ENCODE data around the gene ZFYVE26.

Gene ZFYVE26

GRCh38 chr14:67766035-67766680, 50.2 kb downstream of the ZFYVE26 start:
- peaks cover 71% of the 10 kb centered on the region for H3K36me3 ChIP-seq (replicated peaks; ENCODE audit: low read depth, low read length)
- peaks cover 5% of the 10 kb centered on the region; the same call in 1 of the 2 replicates for H4K20me1 ChIP-seq (ENCODE audit: insufficient read depth, low read length)
- no peak overlapping the region for H2AFZ ChIP-seq (ENCODE audit: low read depth, low read length)
- H3K4me2 ChIP-seq (ENCODE audit: low read length) = peak overlapping the region; percentile 70
- no peaks in the 10 kb centered on the region for H3K9me3 ChIP-seq (ENCODE audit: insufficient read depth, low read length)
- H3K27ac ChIP-seq (ENCODE audit: low read length) = peak overlapping the region; percentile 64
- H3K27me3 ChIP-seq (ENCODE audit: low read depth, low read length) = no peaks in the 10 kb centered on the region
- H3K9ac ChIP-seq (ENCODE audit: low read length) = peak overlapping the region; percentile 6; the same call in 1 of the 2 replicates
- TF ChIP-seq EZH2phosphoT487 (IDR thresholded peaks at IDR 0.05; ENCODE audit: low read depth) (no peak), CTCF (IDR thresholded peaks at IDR 0.05; ENCODE audit: low read depth, low read length) (0 out of 2 replicates have a peak, but pooled peaks have one; percentile 8)
- H3K4me3 ChIP-seq (ENCODE audit: low read length) = 0 out of 2 replicates have a peak overlapping the region, but pooled peaks have one; percentile 11
- H3K79me2 ChIP-seq (ENCODE audit: low read length) = no peaks in the 10 kb centered on the region
- H3K4me1 ChIP-seq (ENCODE audit: low read length) = peaks cover 29% of the 10 kb centered on the region

GRCh38 chr14:67765192-67765834, 51.1 kb downstream of the ZFYVE26 start:
- H3K27ac ChIP-seq (ENCODE audit: low read length) = peak overlapping the region; percentile 64
- H3K4me2 ChIP-seq (ENCODE audit: low read length) = peak overlapping the region; percentile 70
- TF ChIP-seq CTCF (IDR thresholded peaks at IDR 0.05; ENCODE audit: low read depth, low read length) (no peak), EZH2phosphoT487 (IDR thresholded peaks at IDR 0.05; ENCODE audit: low read depth) (no peak)
- H3K9me3 ChIP-seq (ENCODE audit: insufficient read depth, low read length) = no peaks in the 10 kb centered on the region
- no peaks in the 10 kb centered on the region for H3K27me3 ChIP-seq (ENCODE audit: low read depth, low read length)
- H3K79me2 ChIP-seq (ENCODE audit: low read length) = no peaks in the 10 kb centered on the region
- H2AFZ ChIP-seq (ENCODE audit: low read depth, low read length) = no peak overlapping the region
- H3K9ac ChIP-seq (ENCODE audit: low read length) = no peak overlapping the region
- H3K4me3 ChIP-seq (ENCODE audit: low read length) = no peak overlapping the region
- H4K20me1 ChIP-seq (ENCODE audit: insufficient read depth, low read length) = peaks cover 5% of the 10 kb centered on the region; the same call in 1 of the 2 replicates
- H3K4me1 ChIP-seq (ENCODE audit: low read length) = peaks cover 29% of the 10 kb centered on the region
- H3K36me3 ChIP-seq (replicated peaks; ENCODE audit: low read depth, low read length) = peaks cover 70% of the 10 kb centered on the region

GRCh38 chr14:67764496-67764895, 51.9 kb downstream of the ZFYVE26 start:
- Histone ChIP-seq H3K9me3 (ENCODE audit: insufficient read depth, low read length) (no peaks in the 10 kb centered on the region), H3K4me1 (ENCODE audit: low read length) (peaks cover 29% of the 10 kb centered on the region), H3K4me3 (ENCODE audit: low read length) (no peak overlapping the region), H3K27me3 (ENCODE audit: low read depth, low read length) (no peaks in the 10 kb centered on the region), H3K79me2 (ENCODE audit: low read length) (no peaks in the 10 kb centered on the region), H2AFZ (ENCODE audit: low read depth, low read length) (no peak overlapping the region), H3K9ac (ENCODE audit: low read length) (no peak overlapping the region), H3K27ac (ENCODE audit: low read length) (no peak overlapping the region), H4K20me1 (ENCODE audit: insufficient read depth, low read length) (peaks cover 5% of the 10 kb centered on the region; the same call in 1 of the 2 replicates), H3K36me3 (replicated peaks; ENCODE audit: low read depth, low read length) (peaks cover 76% of the 10 kb centered on the region), H3K4me2 (ENCODE audit: low read length) (no peak overlapping the region)
- TF ChIP-seq EZH2phosphoT487 (IDR thresholded peaks at IDR 0.05; ENCODE audit: low read depth) (no peak), CTCF (IDR thresholded peaks at IDR 0.05; ENCODE audit: low read depth, low read length) (no peak)

- Histone ChIP-seq H3K27ac (ENCODE audit: low read length) (no peak overlapping the region), H3K4me2 (ENCODE audit: low read length) (no peak overlapping the region), H3K4me1 (ENCODE audit: low read length) (peaks cover 29% of the 10 kb centered on the region), H3K9me3 (ENCODE audit: insufficient read depth, low read length) (no peaks in the 10 kb centered on the region), H3K27me3 (ENCODE audit: low read depth, low read length) (no peaks in the 10 kb centered on the region), H3K79me2 (ENCODE audit: low read length) (no peaks in the 10 kb centered on the region), H3K36me3 (replicated peaks; ENCODE audit: low read depth, low read length) (peaks cover 65% of the 10 kb centered on the region), H4K20me1 (ENCODE audit: insufficient read depth, low read length) (peaks cover 5% of the 10 kb centered on the region; the same call in 1 of the 2 replicates), H3K9ac (ENCODE audit: low read length) (no peak overlapping the region), H3K4me3 (ENCODE audit: low read length) (no peak overlapping the region), H2AFZ (ENCODE audit: low read depth, low read length) (no peak overlapping the region)
- TF ChIP-seq EZH2phosphoT487 (IDR thresholded peaks at IDR 0.05; ENCODE audit: low read depth) (no peak), CTCF (IDR thresholded peaks at IDR 0.05; ENCODE audit: low read depth, low read length) (no peak)
Measured at GRCh38 chr14:67763158-67763822, 53.1 kb downstream of the ZFYVE26 start.
